Measurements from ENCODE around the gene SIK3. TPM values are rescaled to one million over a fixed set of nuclear protein-coding genes. Genes with fewer than 3 reads are reported as not detected.

Gene SIK3
- total and polyA plus RNA-seq, 2 experiments from 2014 or later = 6.1 to 33.9 TPM

DNA sequence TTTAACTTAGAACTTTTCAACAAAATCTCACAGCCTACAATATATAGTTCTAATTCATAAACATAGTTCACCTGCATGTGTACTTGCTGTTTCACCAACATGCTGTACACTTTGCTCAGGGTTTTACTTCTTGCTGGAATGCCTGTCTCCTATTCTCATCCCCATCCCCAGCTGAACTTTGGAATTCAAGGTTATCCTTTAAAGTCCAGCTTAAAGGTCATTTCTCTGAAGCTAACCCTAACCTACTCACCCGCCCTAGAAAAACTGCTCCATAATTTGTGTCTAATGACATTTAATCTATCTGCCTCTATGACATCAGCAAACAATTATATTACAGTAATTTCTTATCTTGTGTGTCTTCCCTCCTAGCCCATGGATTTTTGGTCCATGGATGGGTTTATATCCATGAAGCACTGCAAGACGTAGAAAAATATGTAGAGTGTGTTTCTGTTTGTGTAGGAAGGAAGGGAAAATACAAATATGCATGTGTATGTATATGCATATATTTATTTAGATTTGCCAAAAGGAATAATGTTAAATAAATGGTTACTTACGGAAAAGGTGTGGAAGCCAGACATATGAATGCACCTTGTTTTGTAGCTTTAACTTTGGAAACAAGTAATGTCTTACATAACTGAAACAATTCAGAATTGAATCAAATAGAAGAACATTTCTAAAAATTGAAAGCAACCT is 161.3 kb downstream of the SIK3 start:
- Histone ChIP-seq H3K27ac (ENCODE audit: low read depth) (no peak overlapping the region), H3F3A (replicated peaks; ENCODE audit: low read depth) (no peaks in the 10 kb centered on the region), H3K9me2 (ENCODE audit: insufficient read depth) (no peaks in the 10 kb centered on the region), H3K36me3 (ENCODE audit: insufficient read depth) (no peaks in the 10 kb centered on the region), H3K4me1 (ENCODE audit: insufficient read depth) (peaks cover 4% of the 10 kb centered on the region; the same call in 1 of the 2 replicates), H3K4me2 (no peak overlapping the region), H2AFZ (no peak overlapping the region), H3K4me3 (no peak overlapping the region), H3K79me2 (replicated peaks; ENCODE audit: insufficient read depth) (no peaks in the 10 kb centered on the region), H4K20me1 (replicated peaks; ENCODE audit: insufficient read depth) (no peaks in the 10 kb centered on the region; the same call in 1 of the 2 replicates), H3K27me3 (ENCODE audit: insufficient read depth) (no peaks in the 10 kb centered on the region)
- Mint-ChIP-seq H3K4me3 (no peak overlapping the region), H3K36me3 (ENCODE audit: low read depth) (no peaks in the 10 kb centered on the region), H3K9me3 (no peaks in the 10 kb centered on the region), H3K27me3 (ENCODE audit: insufficient read depth, low read depth, poor library complexity) (no peaks in the 10 kb centered on the region), H3K27ac (no peak overlapping the region), H3K4me1 (peaks cover 1% of the 10 kb centered on the region)
- ATAC-seq (no peak), DNase-seq (ENCODE audit: low spot score) (no peak)
- no peak for TF ChIP-seq CREB1 (CRISPR knock-in tag; IDR thresholded peaks at IDR 0.05; ENCODE audit: low read depth)
- no peak for TF ChIP-seq ZNF331 (CRISPR knock-in tag; IDR thresholded peaks at IDR 0.05; ENCODE audit: low read depth)
- TF ChIP-seq NANOG (IDR thresholded peaks at IDR 0.05; ENCODE audit: borderline replicate concordance) = no peak
- TF ChIP-seq, protein P1, sequence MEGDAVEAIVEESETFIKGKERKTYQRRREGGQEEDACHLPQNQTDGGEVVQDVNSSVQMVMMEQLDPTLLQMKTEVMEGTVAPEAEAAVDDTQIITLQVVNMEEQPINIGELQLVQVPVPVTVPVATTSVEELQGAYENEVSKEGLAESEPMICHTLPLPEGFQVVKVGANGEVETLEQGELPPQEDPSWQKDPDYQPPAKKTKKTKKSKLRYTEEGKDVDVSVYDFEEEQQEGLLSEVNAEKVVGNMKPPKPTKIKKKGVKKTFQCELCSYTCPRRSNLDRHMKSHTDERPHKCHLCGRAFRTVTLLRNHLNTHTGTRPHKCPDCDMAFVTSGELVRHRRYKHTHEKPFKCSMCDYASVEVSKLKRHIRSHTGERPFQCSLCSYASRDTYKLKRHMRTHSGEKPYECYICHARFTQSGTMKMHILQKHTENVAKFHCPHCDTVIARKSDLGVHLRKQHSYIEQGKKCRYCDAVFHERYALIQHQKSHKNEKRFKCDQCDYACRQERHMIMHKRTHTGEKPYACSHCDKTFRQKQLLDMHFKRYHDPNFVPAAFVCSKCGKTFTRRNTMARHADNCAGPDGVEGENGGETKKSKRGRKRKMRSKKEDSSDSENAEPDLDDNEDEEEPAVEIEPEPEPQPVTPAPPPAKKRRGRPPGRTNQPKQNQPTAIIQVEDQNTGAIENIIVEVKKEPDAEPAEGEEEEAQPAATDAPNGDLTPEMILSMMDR (conservative IDR thresholded peaks at IDR 0.05; ENCODE audit: low read depth in 2 of 2) = no peak
- TF ChIP-seq JUNB (IDR thresholded peaks at IDR 0.05; ENCODE audit: unreplicated experiment) = no peak
- TF ChIP-seq ZNF114 (CRISPR knock-in tag; IDR thresholded peaks at IDR 0.05) = no peak
- no peak for TF ChIP-seq EZH2 (IDR thresholded peaks at IDR 0.05; ENCODE audit: low read depth, unreplicated experiment)
- TF ChIP-seq, protein P2, sequence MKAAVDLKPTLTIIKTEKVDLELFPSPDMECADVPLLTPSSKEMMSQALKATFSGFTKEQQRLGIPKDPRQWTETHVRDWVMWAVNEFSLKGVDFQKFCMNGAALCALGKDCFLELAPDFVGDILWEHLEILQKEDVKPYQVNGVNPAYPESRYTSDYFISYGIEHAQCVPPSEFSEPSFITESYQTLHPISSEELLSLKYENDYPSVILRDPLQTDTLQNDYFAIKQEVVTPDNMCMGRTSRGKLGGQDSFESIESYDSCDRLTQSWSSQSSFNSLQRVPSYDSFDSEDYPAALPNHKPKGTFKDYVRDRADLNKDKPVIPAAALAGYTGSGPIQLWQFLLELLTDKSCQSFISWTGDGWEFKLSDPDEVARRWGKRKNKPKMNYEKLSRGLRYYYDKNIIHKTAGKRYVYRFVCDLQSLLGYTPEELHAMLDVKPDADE (IDR thresholded peaks at IDR 0.05) = no peak
- no peak for TF ChIP-seq STAT1 (IDR thresholded peaks at IDR 0.05; ENCODE audit: unreplicated experiment)
- TF ChIP-seq, protein P3, sequence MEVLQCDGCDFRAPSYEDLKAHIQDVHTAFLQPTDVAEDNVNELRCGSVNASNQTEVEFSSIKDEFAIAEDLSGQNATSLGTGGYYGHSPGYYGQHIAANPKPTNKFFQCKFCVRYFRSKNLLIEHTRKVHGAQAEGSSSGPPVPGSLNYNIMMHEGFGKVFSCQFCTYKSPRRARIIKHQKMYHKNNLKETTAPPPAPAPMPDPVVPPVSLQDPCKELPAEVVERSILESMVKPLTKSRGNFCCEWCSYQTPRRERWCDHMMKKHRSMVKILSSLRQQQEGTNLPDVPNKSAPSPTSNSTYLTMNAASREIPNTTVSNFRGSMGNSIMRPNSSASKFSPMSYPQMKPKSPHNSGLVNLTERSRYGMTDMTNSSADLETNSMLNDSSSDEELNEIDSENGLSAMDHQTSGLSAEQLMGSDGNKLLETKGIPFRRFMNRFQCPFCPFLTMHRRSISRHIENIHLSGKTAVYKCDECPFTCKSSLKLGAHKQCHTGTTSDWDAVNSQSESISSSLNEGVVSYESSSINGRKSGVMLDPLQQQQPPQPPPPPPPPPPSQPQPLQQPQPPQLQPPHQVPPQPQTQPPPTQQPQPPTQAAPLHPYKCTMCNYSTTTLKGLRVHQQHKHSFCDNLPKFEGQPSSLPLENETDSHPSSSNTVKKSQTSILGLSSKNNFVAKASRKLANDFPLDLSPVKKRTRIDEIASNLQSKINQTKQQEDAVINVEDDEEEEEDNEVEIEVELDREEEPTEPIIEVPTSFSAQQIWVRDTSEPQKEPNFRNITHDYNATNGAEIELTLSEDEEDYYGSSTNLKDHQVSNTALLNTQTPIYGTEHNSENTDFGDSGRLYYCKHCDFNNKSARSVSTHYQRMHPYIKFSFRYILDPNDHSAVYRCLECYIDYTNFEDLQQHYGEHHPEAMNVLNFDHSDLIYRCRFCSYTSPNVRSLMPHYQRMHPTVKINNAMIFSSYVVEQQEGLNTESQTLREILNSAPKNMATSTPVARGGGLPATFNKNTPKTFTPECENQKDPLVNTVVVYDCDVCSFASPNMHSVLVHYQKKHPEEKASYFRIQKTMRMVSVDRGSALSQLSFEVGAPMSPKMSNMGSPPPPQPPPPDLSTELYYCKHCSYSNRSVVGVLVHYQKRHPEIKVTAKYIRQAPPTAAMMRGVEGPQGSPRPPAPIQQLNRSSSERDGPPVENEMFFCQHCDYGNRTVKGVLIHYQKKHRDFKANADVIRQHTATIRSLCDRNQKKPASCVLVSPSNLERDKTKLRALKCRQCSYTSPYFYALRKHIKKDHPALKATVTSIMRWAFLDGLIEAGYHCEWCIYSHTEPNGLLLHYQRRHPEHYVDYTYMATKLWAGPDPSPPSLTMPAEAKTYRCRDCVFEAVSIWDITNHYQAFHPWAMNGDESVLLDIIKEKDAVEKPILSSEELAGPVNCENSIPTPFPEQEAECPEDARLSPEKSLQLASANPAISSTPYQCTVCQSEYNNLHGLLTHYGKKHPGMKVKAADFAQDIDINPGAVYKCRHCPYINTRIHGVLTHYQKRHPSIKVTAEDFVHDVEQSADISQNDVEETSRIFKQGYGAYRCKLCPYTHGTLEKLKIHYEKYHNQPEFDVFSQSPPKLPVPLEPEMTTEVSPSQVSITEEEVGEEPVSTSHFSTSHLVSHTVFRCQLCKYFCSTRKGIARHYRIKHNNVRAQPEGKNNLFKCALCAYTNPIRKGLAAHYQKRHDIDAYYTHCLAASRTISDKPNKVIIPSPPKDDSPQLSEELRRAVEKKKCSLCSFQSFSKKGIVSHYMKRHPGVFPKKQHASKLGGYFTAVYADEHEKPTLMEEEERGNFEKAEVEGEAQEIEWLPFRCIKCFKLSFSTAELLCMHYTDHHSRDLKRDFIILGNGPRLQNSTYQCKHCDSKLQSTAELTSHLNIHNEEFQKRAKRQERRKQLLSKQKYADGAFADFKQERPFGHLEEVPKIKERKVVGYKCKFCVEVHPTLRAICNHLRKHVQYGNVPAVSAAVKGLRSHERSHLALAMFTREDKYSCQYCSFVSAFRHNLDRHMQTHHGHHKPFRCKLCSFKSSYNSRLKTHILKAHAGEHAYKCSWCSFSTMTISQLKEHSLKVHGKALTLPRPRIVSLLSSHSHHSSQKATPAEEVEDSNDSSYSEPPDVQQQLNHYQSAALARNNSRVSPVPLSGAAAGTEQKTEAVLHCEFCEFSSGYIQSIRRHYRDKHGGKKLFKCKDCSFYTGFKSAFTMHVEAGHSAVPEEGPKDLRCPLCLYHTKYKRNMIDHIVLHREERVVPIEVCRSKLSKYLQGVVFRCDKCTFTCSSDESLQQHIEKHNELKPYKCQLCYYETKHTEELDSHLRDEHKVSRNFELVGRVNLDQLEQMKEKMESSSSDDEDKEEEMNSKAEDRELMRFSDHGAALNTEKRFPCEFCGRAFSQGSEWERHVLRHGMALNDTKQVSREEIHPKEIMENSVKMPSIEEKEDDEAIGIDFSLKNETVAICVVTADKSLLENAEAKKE (CRISPR knock-in tag; IDR thresholded peaks at IDR 0.05) = no peak
- TF ChIP-seq, protein P4, sequence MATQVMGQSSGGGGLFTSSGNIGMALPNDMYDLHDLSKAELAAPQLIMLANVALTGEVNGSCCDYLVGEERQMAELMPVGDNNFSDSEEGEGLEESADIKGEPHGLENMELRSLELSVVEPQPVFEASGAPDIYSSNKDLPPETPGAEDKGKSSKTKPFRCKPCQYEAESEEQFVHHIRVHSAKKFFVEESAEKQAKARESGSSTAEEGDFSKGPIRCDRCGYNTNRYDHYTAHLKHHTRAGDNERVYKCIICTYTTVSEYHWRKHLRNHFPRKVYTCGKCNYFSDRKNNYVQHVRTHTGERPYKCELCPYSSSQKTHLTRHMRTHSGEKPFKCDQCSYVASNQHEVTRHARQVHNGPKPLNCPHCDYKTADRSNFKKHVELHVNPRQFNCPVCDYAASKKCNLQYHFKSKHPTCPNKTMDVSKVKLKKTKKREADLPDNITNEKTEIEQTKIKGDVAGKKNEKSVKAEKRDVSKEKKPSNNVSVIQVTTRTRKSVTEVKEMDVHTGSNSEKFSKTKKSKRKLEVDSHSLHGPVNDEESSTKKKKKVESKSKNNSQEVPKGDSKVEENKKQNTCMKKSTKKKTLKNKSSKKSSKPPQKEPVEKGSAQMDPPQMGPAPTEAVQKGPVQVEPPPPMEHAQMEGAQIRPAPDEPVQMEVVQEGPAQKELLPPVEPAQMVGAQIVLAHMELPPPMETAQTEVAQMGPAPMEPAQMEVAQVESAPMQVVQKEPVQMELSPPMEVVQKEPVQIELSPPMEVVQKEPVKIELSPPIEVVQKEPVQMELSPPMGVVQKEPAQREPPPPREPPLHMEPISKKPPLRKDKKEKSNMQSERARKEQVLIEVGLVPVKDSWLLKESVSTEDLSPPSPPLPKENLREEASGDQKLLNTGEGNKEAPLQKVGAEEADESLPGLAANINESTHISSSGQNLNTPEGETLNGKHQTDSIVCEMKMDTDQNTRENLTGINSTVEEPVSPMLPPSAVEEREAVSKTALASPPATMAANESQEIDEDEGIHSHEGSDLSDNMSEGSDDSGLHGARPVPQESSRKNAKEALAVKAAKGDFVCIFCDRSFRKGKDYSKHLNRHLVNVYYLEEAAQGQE (IDR thresholded peaks at IDR 0.05; ENCODE audit: unreplicated experiment) = no peak
- TF ChIP-seq EZH2phosphoT487 (IDR thresholded peaks at IDR 0.05; ENCODE audit: unreplicated experiment) = no peak
- no peak for TF ChIP-seq POLR2AphosphoS5 (IDR thresholded peaks at IDR 0.05; ENCODE audit: low read depth)

Data from GM23338 (cell line).